KG1 (cell line): ENCODE measurements around the gene GDPGP1.
A peak's percentile ranks its signal among the peaks of the same experiment; 100 is the strongest.
"Not testable (repeated sequence)": the region's sequence is repeated elsewhere in the genome, so short reads cannot be mapped to it uniquely, and the experiment has no call there.

Experiments
- DNase-seq: peaks from one replicate; lab custom pipeline; 2025; lab: John Stamatoyannopoulos, UW

GDPGP1 gene, protein sequence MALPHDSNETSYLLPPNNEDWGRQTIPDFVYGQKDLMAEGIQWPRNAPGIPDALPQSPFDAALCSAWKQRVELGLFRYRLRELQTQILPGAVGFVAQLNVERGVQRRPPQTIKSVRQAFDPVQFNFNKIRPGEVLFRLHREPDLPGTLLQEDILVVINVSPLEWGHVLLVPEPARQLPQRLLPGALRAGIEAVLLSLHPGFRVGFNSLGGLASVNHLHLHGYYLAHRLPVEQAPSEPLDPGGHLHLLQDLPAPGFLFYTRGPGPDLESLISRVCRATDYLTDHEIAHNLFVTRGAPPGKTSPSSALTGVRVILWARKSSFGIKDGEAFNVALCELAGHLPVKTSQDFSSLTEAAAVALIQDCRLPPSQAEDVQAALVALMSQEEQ

DNA sequence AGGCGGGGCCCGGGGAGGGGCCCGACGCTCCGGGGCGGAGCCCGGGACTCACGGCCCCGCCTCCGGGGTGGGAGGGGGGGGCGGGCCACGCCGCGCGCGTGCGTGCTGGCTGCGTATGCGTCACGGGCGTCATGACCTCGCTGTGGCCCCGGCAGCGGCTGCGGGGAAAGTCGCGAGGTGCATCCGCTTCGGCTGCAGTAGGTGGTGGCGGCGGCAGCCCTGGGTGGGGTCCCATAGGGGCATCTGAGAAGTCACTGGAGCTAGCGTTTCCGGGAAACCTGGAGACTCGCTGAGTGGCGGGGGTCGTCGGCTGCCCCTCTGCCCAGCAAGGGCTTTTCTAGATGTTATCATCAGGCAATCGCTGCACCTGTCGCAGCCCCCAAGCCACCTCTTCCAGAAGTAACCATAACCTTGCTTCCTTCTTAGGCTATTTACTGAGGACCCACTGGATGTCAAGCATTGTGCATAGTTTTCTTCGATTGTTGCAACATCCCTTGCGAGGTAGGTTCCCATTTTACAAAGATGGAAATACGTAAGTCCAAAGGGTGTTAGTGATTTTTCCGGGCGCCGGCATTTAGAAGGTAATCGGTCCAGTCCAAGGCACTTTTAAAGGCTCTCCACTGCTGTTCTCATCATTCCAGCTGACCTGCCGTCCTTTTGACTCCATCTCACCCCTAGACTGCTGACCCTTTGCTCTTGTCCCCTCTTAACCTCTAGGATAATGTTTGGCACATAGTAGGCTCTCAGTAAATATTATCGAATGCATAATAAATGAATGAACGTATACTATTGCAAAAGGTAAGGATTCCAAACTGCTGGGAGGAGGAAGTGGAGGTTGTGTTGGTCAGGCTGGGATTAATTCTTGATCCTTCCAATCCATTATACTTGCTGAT, at the start of gene GDPGP1:
GDPGP1 (plus strand) TSS at position 114 of the 893 bp plus-strand sequence. CDS start 6,700 bp downstream, outside the sequence.
- no peak for DNase-seq

DNA sequence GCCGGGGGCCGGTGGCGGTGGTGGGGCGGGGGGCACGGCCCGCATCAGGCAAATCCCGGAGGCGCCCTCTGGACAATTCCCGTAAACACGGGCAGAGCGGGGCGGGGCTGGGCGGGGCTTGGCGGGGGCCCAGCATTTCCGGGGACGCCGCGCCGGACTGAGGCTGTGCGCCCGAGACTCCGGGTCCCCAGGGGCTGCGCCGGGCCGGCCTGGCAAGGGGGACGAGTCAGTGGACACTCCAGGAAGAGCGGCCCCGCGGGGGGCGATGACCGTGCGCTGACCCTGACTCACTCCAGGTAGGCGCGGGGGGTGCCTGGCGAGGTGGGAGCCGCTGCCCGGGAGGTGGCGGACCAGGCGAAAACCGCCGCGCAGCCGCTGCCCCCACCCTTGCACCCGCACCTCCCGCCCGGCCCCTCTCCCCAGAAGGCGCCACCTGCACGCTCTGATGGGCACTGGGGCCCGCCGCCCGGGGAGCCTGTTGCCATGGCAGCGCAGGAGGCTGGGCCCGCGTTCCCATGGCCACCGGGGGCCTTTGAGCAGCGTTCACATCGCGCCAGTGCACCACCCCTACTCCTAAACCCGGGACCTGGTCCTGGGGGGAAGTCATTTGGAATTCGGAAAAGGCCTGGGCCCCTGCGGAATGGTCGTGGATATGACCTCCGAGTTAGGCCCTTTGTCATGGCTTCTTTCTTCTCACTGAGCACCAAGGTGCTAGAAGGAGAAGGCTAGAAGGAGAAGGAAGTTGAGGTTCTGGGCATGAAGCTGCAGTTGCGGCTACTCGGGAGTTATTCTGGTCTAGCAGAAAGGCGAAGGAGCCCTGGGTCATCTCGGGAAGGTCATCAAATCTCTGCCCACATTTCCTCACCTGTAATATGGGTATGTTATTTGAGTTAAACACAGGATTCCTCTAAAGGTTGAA, 49.0 kb upstream of the GDPGP1 start:
- no peak for DNase-seq

DNA sequence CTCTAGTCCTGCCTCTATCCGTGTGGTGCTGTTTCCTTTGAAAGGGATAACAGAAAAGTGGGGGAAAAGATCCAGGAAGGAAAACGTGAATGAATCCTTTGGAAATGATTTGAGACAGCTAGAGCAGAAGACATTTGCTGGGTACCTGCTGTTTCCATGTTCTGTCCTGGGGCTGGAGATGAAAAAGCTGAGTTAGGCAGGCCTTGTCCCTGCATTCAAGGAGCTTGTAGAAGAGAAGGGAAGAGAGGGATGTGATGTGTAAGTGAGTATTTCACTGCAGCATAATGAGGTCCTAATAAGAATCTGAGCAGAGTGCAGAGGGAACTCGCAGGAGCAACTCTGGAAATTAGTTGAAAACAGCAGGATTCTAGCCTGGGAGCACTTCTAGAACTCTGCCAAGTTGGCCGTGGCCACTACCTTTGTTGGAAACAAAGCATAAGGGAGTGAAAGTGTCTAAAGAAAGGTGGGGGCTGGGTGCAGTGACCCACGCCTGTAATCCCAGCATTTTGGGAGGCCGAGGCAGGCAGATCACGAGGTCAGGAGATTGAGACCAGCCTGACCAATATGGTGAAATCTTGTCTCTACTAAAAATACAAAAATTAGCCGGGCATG, 46.6 kb upstream of the GDPGP1 start:
- DNase-seq, result no peak

DNA sequence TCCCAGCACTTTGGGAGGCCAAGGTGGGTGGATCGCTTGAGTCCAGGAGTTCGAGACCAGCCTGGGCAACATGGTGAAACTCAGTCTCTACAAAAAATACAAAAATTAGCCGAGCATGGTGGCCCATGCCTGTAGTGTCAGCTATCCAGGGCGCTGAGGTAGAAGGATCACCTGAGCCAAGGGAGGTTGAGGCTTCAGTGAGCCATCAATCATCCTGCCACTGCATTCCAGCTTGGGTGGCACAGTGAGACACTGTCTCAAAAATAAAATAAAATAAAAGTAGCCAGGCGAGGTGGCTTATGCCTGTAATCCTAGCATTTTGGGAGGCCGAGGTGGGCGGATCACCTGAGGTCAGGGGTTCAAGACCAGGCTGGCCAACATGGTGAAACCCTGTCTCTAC, 45.9 kb upstream of the GDPGP1 start:
- DNase-seq, result not testable (repeated sequence)

DNA sequence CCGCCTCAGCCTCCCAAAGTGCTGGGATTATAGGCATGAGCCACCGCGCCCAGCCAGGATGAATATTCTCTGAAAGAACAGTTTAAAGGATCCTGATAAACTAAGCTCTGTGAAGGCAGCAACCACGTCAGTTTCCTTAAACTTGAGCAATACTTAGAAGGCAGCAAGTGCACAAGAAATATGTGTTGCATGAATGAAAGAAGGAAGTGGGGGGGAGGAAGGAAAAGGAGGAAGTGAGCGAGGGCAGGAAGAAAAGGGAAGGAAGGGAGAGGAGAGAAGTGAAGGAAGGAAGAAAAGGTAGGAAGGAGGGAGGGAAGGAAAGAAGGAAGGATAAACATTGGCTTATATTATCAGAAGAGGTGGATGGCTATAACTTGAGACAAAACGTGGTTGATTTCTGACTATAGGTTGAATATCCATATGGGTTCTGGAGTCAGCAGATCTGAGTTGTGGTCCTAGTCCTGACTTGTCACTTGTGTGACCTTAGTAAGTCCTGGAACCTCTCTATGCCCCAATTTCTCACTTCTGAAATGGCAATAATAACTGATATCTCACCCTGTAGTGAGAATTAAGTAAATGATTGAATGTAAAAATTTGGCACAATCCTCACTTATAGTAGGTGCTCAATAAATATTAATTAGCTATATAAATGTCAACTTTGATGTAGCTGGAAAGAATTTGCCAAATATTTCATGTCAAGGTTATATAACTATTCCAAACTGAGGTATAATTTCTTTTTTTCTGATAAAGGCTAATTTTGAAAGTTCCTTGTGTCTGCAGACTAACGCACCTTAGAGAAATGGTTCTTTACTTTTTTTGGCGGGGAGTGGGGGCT, 44.9 kb upstream of the GDPGP1 start:
- DNase-seq, result no peak

DNA sequence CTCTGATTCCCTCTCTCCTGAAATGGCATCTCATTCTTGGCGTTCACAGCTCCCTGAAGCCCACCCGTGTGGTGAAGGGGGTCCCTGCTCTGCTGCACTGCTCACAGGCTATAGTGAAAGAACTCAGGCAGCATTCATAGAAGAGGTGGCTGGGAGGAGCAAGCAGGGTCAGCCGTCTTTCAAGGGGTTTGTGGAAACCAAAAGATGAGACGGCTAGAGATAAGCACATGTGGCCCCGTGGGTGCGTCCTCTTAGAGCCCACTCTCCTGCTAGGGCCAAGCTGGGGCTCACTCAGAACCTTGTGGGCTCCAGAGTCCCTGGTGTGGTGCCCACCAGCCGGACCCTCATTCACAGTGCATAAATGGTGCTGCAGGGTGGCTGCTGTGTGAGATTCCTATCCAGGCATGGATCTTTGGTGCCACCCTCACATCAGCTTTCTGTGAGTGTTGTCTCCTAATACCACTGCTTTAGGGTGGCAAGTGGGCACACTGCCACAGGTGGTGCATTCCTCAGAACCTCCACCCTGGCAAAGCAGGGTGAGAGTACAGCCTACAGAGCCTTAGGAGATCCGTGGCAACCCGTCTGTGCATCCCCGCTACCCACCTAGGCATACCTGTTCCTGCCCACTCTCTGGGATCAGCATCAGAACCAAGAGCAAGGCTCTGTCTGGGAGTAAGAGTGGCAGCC, 44.1 kb upstream of the GDPGP1 start:
- DNase-seq, result no peak

DNA sequence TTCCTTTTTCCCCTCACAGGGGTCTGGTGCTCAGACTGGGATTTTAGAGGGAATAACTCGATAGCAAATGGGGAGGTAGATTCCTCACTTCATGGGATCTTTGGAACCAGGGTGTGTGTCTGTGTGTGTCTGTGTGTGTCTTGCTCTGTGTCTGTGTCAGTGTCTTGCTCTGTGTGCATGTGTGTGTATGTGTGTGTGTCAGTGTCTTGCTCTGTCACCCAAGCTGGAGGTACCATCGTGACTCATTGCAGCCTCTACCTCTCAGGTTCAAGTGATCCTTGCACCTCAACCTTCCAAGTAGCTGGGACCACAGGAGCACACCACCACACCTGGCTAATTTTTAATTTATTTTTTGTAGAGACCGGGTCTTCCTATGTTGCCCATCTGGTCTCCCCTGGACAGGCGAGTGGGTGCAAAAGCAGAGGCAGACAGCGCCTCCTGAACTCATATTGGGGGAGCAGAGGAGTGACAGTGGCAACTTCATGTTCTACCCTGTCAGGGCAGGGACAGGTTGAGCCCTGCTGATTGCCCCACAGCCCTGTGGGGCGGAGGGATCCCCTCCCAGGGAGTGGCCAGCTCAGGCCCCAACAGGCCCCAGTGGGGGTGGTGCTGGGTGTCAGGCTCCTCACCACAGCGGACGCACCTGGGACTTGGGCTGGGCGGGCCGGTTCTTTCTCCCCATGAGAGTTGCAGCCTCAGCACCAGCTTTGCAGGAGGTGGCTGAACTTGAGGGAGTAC, 43.2 kb upstream of the GDPGP1 start:
- no peak for DNase-seq

DNA sequence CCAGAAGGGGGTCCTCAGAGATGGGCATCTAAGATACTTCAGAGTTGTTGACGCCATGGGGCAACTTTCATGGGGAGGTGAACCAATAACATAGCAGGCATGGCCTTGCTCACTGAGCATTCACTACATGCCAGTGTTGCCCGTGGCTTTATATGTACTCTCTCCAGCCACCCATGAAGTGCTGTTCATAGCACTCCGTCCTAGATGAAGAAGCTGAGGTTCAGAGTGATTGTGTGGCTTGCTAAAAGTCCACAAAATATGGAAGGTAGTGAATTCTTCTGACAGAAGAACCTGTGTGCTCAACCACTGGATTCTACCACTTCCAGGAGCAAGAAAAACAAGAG, 42.7 kb upstream of the GDPGP1 start:
- DNase-seq, result no peak

DNA sequence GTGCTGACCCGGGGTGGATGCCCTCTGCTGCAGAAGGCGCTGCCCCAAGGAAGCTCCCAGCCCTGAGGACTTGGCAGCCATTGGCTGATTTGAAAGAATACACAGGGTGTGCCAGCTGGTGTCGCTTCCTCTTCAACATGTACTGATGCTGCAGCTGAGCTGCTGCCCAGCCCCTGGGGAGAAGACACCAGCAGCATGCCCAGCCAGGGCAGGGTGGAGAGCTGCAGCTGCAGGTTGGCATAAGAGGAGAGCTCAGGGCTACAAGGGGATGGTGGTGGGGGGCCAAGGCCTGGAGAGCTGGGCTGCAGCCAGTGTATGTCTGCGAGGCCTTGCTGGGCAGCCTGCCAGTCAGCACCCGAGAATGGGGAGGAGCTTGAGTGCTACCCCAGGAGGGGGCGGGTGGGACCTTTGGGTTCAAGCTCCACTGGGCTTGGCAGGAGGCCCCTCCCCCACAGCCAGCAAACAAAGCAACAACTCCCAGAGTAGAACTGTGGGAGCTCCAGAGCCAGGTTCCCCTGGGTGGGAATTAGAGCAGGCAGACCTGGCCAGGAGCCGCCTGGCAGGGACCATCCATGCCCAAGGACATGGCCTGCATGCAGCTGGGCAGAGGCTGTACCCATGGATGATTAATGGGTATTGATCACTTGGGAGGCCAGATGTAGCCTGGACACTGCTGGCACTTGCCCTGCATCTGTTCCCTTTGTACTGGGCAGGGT, 42.1 kb upstream of the GDPGP1 start:
- no peak for DNase-seq

DNA sequence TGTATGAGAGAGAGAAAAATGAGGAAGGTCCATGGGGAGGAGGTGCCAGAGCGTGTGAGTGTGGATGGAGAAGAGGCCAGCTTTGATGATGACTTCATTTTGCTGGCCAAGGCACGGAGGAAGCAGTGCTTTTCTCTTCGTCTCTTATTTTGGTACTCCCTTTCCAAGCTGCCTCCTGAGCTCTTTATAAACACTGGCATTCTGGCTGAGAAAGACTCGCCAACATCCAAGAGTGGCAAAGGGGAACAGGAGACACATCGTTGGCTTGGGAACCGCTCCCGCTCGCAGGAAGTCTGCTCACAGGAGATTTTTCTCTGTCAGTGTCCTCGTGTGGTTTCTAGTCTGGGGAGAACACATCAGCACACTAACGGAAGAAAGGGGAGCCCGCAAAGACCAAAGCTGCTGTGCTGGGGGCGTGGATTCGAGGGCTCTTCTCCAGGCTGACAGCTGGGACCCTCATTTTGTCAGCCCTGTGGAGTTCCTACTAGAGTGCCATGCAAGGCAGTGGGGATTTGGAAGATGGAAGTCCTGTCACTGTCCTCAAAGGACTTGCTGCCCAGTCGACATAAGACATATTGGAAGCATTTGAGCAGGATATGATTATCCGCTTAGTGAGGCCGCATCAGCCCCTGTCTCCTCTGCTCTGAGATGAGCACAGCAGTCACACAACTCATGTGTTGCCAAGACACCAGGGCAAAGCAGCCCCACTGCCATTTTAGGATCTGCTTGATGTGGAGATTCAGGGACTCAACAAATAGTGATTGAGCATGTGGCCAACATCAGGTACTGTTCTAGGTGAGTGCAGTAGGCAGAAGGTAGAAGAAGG, 40.8 kb upstream of the GDPGP1 start:
- DNase-seq, result no peak

DNA sequence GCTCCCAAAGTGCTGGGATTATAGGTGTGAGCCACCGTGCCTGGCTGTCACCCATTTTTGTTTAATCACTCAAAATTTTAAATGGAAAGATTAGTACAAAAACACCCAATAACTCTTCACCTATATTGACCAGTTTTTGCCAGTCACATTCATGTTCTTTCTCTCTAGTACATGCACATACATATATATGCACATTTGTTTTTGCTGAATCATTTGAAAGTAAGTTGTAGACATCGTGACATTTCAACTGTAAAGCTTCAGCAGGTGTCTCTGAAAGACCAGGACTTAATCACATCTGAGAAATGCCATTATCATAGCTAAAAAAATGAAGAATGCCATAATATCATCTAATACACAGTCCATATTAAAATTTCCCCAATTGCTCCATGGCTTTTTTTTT, 39.4 kb upstream of the GDPGP1 start:
- no peak for DNase-seq

DNA sequence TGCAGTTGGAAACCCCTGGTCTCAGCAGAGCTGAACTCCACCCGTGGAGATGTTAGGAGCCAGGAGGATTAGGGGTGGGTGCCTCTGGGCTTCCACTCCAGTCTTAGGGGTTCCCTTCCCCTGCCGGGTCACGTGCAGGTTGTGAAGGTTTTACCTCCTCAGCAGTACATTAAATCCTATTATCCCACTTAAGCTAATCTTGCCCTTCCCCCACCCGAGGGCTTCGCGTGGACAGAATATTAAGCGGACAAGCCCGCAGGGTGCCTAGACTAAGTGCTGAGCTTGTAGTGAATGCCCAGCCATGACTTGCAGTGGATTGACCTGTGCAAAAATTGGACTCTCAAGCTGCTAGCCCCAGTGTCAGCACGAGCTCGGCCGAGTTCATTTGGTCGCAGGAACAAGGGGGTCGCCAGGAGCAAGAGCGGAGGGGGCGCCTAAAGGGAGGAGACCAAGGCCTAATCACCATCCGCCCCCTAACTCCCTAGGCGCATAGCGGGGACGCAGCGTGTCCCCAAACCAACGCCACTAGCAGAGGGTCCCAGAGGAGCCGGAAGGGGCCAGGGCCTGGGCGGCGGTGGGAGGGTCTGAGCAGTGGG, 33.4 kb upstream of the GDPGP1 start:
- no peak for DNase-seq

DNA sequence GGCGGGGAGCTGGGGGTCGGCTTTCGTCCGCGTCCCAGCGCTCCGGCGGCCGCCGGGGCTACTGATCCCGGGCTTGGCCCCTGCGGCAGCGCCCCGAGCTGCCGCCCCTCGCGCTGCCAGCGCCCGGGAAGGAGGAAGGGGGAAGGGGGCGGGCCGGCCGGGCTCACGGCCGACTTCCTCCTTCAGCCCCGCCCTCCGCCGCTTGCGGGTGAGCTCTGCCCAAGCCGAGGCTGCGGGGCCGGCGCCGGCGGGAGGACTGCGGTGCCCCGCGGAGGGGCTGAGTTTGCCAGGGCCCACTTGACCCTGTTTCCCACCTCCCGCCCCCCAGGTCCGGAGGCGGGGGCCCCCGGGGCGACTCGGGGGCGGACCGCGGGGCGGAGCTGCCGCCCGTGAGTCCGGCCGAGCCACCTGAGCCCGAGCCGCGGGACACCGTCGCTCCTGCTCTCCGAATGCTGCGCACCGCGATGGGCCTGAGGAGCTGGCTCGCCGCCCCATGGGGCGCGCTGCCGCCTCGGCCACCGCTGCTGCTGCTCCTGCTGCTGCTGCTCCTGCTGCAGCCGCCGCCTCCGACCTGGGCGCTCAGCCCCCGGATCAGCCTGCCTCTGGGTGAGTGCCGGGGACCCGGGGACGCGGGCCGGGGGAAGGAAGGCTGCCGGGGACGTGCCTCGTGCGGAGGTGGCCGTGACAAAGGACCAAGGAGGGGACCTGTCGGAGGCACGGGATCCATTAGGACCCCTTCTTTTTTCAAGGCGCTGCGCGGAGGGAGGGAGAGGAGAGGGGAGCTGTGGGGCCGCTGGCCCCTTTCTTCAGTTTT, 32.7 kb upstream of the GDPGP1 start, which contains the start of gene SEMA4B:
SEMA4B (plus strand) TSS at position 201 of the 814 bp plus-strand sequence; CDS start at position 450, 249 bp downstream.
- DNase-seq, result peak; percentile 47

DNA sequence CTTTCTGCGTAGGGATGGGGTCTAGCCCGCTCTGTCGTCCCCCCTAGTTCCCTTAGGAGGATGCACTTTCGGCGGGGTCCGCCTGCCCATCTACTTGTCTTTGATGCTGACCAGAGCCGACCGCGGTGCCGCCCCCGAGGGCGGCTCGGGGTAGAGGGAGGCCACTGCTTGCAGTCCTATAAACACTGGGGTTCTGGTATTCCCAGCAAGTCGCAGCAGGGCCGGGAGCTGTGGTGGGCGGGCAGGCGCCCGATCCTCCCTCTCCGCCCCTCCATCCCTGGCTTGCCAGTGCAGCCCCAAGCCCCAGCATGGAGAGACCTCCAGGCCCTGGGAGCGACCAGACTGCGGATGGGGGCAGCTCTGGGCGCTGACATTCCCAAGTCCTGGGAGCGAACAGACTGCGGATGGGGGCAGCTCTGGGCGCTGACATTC, 32.0 kb upstream of the GDPGP1 start:
- no peak for DNase-seq

DNA sequence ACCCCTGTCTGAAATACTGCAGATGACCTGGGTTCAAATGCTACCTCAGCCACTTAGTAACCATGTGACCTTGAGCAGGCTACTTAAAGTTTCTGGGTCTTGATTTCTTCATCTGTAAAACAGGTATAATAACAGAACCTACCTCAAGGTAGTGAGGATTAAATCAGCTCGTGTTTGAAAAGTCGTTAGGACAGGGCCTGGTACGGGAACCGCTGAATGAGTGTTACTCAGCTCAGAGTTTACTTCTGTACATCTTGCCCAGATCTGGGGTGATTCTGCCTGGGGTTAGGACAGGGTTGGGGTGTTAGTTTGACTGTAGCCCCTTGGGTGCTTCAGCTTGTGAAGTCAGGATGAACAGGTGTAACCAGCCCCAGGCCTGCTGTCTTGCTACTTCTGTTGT, 31.1 kb upstream of the GDPGP1 start:
- DNase-seq, result no peak

DNA sequence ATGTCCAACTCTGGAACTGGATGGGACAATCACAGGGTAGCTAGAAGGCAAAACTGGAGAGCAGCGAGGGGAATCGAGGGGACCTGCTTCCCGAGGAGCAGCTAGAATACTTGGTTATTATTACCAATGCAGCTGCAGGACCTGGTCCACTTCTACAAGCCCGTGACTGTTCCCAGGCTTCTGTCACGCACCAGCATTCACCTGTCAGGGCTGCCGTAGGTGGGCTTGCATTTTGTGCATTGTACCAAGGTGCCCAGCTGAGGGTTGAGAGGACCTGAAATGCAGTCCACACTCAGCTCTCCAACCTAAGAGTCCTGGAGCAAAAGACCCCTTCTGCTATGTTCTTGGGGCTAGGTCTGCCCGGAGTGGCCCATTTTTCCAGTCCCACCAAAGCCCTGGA, 30.5 kb upstream of the GDPGP1 start:
- DNase-seq, result no peak
